Measurements from ENCODE around the gene ANKRD27.
A peak's percentile ranks its signal among the peaks of the same experiment; 100 is the strongest.

The ANKRD27 gene

GRCh38 chr19:32606289-32606688 is 68.7 kb downstream of the ANKRD27 start:
- Mint-ChIP-seq H3K4me1 (no peaks in the 10 kb centered on the region), H3K36me3 (ENCODE audit: low read depth) (peaks cover 52% of the 10 kb centered on the region), H3K27ac (no peak overlapping the region), H3K4me3 (no peak overlapping the region), H3K9me3 (no peaks in the 10 kb centered on the region), H3K27me3 (ENCODE audit: low read depth, poor library complexity) (peaks cover 7% of the 10 kb centered on the region)
- DNase-seq = no peak
- TF ChIP-seq, protein P1, sequence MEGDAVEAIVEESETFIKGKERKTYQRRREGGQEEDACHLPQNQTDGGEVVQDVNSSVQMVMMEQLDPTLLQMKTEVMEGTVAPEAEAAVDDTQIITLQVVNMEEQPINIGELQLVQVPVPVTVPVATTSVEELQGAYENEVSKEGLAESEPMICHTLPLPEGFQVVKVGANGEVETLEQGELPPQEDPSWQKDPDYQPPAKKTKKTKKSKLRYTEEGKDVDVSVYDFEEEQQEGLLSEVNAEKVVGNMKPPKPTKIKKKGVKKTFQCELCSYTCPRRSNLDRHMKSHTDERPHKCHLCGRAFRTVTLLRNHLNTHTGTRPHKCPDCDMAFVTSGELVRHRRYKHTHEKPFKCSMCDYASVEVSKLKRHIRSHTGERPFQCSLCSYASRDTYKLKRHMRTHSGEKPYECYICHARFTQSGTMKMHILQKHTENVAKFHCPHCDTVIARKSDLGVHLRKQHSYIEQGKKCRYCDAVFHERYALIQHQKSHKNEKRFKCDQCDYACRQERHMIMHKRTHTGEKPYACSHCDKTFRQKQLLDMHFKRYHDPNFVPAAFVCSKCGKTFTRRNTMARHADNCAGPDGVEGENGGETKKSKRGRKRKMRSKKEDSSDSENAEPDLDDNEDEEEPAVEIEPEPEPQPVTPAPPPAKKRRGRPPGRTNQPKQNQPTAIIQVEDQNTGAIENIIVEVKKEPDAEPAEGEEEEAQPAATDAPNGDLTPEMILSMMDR (IDR thresholded peaks at IDR 0.05) = no peak

DNA sequence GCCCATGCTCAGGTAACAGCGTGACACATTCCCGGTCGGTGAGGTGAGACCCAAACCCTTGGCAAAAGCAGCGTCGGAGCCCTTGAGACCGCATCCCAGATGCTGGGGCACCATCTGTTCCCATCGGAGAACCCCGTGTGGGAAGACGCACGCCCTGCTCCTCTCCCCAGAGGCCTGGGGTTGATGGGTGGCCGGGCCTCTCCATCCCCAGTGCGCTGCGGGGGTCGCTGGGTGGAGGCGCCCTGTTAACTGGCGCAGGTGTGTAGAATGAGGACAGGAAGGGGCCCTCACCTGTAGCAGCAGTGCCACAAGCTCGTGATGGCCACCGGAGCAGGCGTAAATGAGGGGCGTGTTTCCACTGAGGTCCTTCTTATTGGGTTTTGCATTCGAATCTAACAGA is 69.4 kb downstream of the ANKRD27 start:
- Mint-ChIP-seq H3K27me3 (ENCODE audit: low read depth, poor library complexity) (peaks cover 3% of the 10 kb centered on the region), H3K27ac (no peak overlapping the region), H3K4me1 (no peaks in the 10 kb centered on the region), H3K36me3 (ENCODE audit: low read depth) (peaks cover 51% of the 10 kb centered on the region), H3K9me3 (no peaks in the 10 kb centered on the region), H3K4me3 (no peak overlapping the region)
- DNase-seq = no peak
- TF ChIP-seq, protein P1 (IDR thresholded peaks at IDR 0.05) = no peak

- no peak for DNase-seq
- Mint-ChIP-seq H3K4me1 (no peaks in the 10 kb centered on the region), H3K27ac (no peak overlapping the region), H3K36me3 (ENCODE audit: low read depth) (peaks cover 52% of the 10 kb centered on the region), H3K27me3 (ENCODE audit: low read depth, poor library complexity) (peaks cover 3% of the 10 kb centered on the region), H3K9me3 (no peaks in the 10 kb centered on the region), H3K4me3 (no peak overlapping the region)
- TF ChIP-seq, protein P1 (IDR thresholded peaks at IDR 0.05) = no peak
Observed at GRCh38 chr19:32603961-32604360, 71.0 kb downstream of the ANKRD27 start.

GRCh38 chr19:32599736-32600157 is 75.2 kb downstream of the ANKRD27 start:
- H3K27me3 Mint-ChIP-seq (ENCODE audit: low read depth, poor library complexity) = peaks cover 3% of the 10 kb centered on the region
- H3K9me3 Mint-ChIP-seq = no peaks in the 10 kb centered on the region
- H3K27ac Mint-ChIP-seq = no peak overlapping the region
- no peaks in the 10 kb centered on the region for H3K4me1 Mint-ChIP-seq
- peak; percentile 44 for DNase-seq
- no peak overlapping the region for H3K4me3 Mint-ChIP-seq
- H3K36me3 Mint-ChIP-seq (ENCODE audit: low read depth) = peaks cover 57% of the 10 kb centered on the region
- TF ChIP-seq, protein P1 (IDR thresholded peaks at IDR 0.05) = peak; percentile 84

- TF ChIP-seq, protein P1 (IDR thresholded peaks at IDR 0.05) = no peak
- DNase-seq = no peak
- Mint-ChIP-seq H3K36me3 (ENCODE audit: low read depth) (peaks cover 59% of the 10 kb centered on the region), H3K9me3 (no peaks in the 10 kb centered on the region), H3K27ac (no peak overlapping the region), H3K4me3 (no peak overlapping the region), H3K27me3 (ENCODE audit: low read depth, poor library complexity) (peaks cover 3% of the 10 kb centered on the region), H3K4me1 (no peaks in the 10 kb centered on the region)
Observed at GRCh38 chr19:32599258-32599657, 75.7 kb downstream of the ANKRD27 start.

- Mint-ChIP-seq H3K4me3 (no peak overlapping the region), H3K27ac (no peak overlapping the region), H3K27me3 (ENCODE audit: low read depth, poor library complexity) (no peaks in the 10 kb centered on the region), H3K36me3 (ENCODE audit: low read depth) (peaks cover 64% of the 10 kb centered on the region), H3K4me1 (no peaks in the 10 kb centered on the region), H3K9me3 (peaks cover 7% of the 10 kb centered on the region)
- TF ChIP-seq, protein P1 (IDR thresholded peaks at IDR 0.05) = no peak
- DNase-seq = no peak
Observed at GRCh38 chr19:32598022-32598421, 77.0 kb downstream of the ANKRD27 start.
